IMR-90 (cell line): ENCODE data around the gene CRYBG2. TPM values are rescaled to one million over a fixed set of nuclear protein-coding genes. Genes with fewer than 3 reads are reported as not detected.
"Not testable (repeated sequence)": the region's sequence is repeated elsewhere in the genome, so short reads cannot be mapped to it uniquely, and the experiment has no call there.

ENCODE experiments used
- ATAC-seq: fragments of 200-7000 bp; cut with Tn5 transposase; 2 replicates; pipeline ENCODE4 v1.9.1; 2020; ENCODE audit warnings: low read depth, mild to moderate bottlenecking, moderate library complexity
- BruUV-seq: library from RNA; stranded (reverse); fragments of 400-500 nt; replicated peaks from 2 replicates; lab custom pipeline; 2021; lab: Mats Ljungman, UMichigan
- CTCF ChIA-PET: fragments of 300-600 bp; formaldehyde crosslinking; extraction: SDS; loops from one replicate; lab custom pipeline; 2021; ENCODE audit warnings: antibody characterized with exemption; lab: Yijun Ruan, JAX
- POLR2A ChIA-PET: fragments of 300-600 bp; sonication (Branson Sonifier 250); formaldehyde crosslinking; loops from one replicate; lab custom pipeline; 2022; ENCODE audit warnings: antibody characterized with exemption; ENCODE audit not compliant: unreplicated experiment; lab: Charles Lee
- DNase-seq: peaks from one replicate; pipeline ENCODE4 v3.0.0; 2013
- H2AFZ ChIP-seq: replicated peaks from 2 replicates; pipeline ENCODE3; 2013; ENCODE audit warnings: low read length, mild to moderate bottlenecking; ENCODE audit not compliant: poor library complexity
- H2AK5ac ChIP-seq: 2 replicates; pipeline ENCODE4 v1.6.1; 2013; ENCODE audit warnings: low read depth, low read length, inconsistent platforms
- H2AK9ac ChIP-seq: replicated peaks from 2 replicates; pipeline ENCODE3; 2013; ENCODE audit warnings: mild to moderate bottlenecking, low read depth, low read length, moderate library complexity; ENCODE audit not compliant: poor library complexity
- H2BK120ac ChIP-seq: 2 replicates; pipeline ENCODE4 v1.6.1; 2013; ENCODE audit warnings: low read depth, low read length, inconsistent platforms
- H2BK15ac ChIP-seq: 3 replicates; pipeline ENCODE4 v1.6.1; 2013; ENCODE audit warnings: low read depth, low read length, inconsistent platforms
- H2BK20ac ChIP-seq: 2 replicates; pipeline ENCODE4 v1.6.1; 2013; ENCODE audit warnings: low read depth, mild to moderate bottlenecking, inconsistent platforms, low read length, moderate library complexity
- H2BK5ac ChIP-seq: 2 replicates; pipeline ENCODE4 v1.6.1; 2013; ENCODE audit warnings: mild to moderate bottlenecking, low read depth, low read length, inconsistent platforms; ENCODE audit not compliant: poor library complexity, severe bottlenecking
- H3K14ac ChIP-seq: replicated peaks from 2 replicates; pipeline ENCODE4 v1.6.1; 2013; ENCODE audit warnings: low read depth, low read length, inconsistent platforms
- H3K18ac ChIP-seq: 2 replicates; pipeline ENCODE4 v1.6.1; 2013; ENCODE audit warnings: low read depth, low read length, control low read depth
- H3K23ac ChIP-seq: 2 replicates; pipeline ENCODE4 v1.6.1; 2013; ENCODE audit warnings: low read depth, low read length, inconsistent platforms
- H3K27ac ChIP-seq: 2 replicates; pipeline ENCODE4 v1.5.1; 2013; ENCODE audit warnings: mild to moderate bottlenecking, control low read depth, low read length; ENCODE audit not compliant: insufficient read depth
- H3K27me3 ChIP-seq: 2 replicates; pipeline ENCODE4 v1.6.1; 2013; ENCODE audit warnings: low read length; ENCODE audit not compliant: control insufficient read depth, insufficient read depth
- H3K36me3 ChIP-seq: 2 replicates; pipeline ENCODE4 v1.6.1; 2013; ENCODE audit warnings: low read length, mixed read lengths; ENCODE audit not compliant: control insufficient read depth, insufficient read depth
- H3K4ac ChIP-seq: 2 replicates; pipeline ENCODE4 v1.6.1; 2013; ENCODE audit warnings: low read depth, low read length, inconsistent platforms
- H3K4me1 ChIP-seq: 2 replicates; pipeline ENCODE4 v1.6.1; 2013; ENCODE audit warnings: low read length, mixed read lengths; ENCODE audit not compliant: control insufficient read depth, insufficient read depth
- H3K4me2 ChIP-seq: 2 replicates; pipeline ENCODE4 v1.6.1; 2013; ENCODE audit warnings: low read depth, mild to moderate bottlenecking, control low read depth, low read length, moderate library complexity
- H3K4me3 ChIP-seq: 2 replicates; pipeline ENCODE4 v1.5.1; 2013; ENCODE audit warnings: low read depth, mild to moderate bottlenecking, control low read depth, low read length, moderate library complexity; ENCODE audit not compliant: insufficient read depth
- H3K56ac ChIP-seq: 2 replicates; pipeline ENCODE4 v1.6.1; 2013; ENCODE audit warnings: low read length, inconsistent platforms; ENCODE audit not compliant: insufficient read depth; ENCODE audit errors: extremely low read depth
- H3K79me1 ChIP-seq, 2 experiments: 2 replicates each; pipeline ENCODE4 v1.6.1; 2013; ENCODE audit warnings: low read length in 2 of 2, inconsistent platforms in 1 of 2, low read depth in 1 of 2
- H3K9ac ChIP-seq: 2 replicates; pipeline ENCODE4 v1.6.1; 2013; ENCODE audit warnings: low read depth, low read length, control low read depth
- H3K9me1 ChIP-seq: 2 replicates; pipeline ENCODE4 v1.6.1; 2013; ENCODE audit warnings: low read length, inconsistent platforms; ENCODE audit not compliant: insufficient read depth
- H3K9me3 ChIP-seq: 2 replicates; pipeline ENCODE4 v1.6.1; 2013; ENCODE audit warnings: low read length; ENCODE audit not compliant: control insufficient read depth, insufficient read depth
- H4K20me1 ChIP-seq: 2 replicates; pipeline ENCODE4 v1.6.1; 2013; ENCODE audit warnings: low read length, inconsistent platforms; ENCODE audit not compliant: insufficient read depth
- H4K5ac ChIP-seq: 2 replicates; pipeline ENCODE4 v1.6.1; 2013; ENCODE audit warnings: mild to moderate bottlenecking, low read depth, low read length, control low read depth
- H4K8ac ChIP-seq, 2 experiments: 2 replicates each; pipeline ENCODE4 v1.6.1; 2013; ENCODE audit warnings: low read depth in 2 of 2, low read length in 2 of 2, control low read depth in 1 of 2, inconsistent platforms in 1 of 2
- H4K91ac ChIP-seq: 2 replicates; pipeline ENCODE4 v1.6.1; 2013; ENCODE audit warnings: low read depth, low read length, inconsistent platforms; ENCODE audit not compliant: insufficient read depth
- WGBS, 2 experiments: methylation state at CpG; one replicate each; pipeline versions ENCODE4 v1.1.5 to v1.1.7; 2013; ENCODE audit warnings: missing lambda C conversion rate in 2 of 2; ENCODE audit not compliant: insufficient read length in 1 of 2; ENCODE audit errors: extremely low coverage in 2 of 2; 5-methylcytosine and 5-hydroxymethylcytosine counted together
- dilution Hi-C: fragments of 300-500 bp; cut with HindIII; formaldehyde crosslinking; loops from one replicate; pipeline ENCODE4 v1.14.3; 2018; ENCODE audit warnings: low sequenced_read_pairs; ENCODE audit not compliant: unreplicated experiment
- in situ Hi-C: fragments of 300-500 bp; cut with MboI; formaldehyde crosslinking; loops from 3 replicates; pipeline ENCODE4 v1.14.3; 2019; ENCODE audit warnings: low sequenced_read_pairs, inconsistent platforms, mixed read lengths
- intact Hi-C: fragments of 100-400 bp; cut with micrococcal nuclease; formaldehyde crosslinking; loops from 2 replicates; pipeline ENCODE4 v1.10.0; 2022
- polyA plus RNA-seq, 3 experiments: library from polyadenylated mRNA; depleted of rRNA; stranded (reverse); fragments of >200 nt; gene quantifications; 2 replicates each; pipeline ENCODE4 v1.2.3, GENCODE V29; 2012; ENCODE audit warnings: low replicate concordance in 1 of 3
- total RNA-seq: library from RNA; depleted of rRNA; stranded (reverse); fragments of >200 nt; gene quantifications from 2 replicates; pipeline ENCODE4 v1.2.3, GENCODE V29; 2012

The CRYBG2 gene
- total and polyA plus RNA-seq, 2 of the 4 experiments (the other 2 are of a cell fraction) = not detected

DNA sequence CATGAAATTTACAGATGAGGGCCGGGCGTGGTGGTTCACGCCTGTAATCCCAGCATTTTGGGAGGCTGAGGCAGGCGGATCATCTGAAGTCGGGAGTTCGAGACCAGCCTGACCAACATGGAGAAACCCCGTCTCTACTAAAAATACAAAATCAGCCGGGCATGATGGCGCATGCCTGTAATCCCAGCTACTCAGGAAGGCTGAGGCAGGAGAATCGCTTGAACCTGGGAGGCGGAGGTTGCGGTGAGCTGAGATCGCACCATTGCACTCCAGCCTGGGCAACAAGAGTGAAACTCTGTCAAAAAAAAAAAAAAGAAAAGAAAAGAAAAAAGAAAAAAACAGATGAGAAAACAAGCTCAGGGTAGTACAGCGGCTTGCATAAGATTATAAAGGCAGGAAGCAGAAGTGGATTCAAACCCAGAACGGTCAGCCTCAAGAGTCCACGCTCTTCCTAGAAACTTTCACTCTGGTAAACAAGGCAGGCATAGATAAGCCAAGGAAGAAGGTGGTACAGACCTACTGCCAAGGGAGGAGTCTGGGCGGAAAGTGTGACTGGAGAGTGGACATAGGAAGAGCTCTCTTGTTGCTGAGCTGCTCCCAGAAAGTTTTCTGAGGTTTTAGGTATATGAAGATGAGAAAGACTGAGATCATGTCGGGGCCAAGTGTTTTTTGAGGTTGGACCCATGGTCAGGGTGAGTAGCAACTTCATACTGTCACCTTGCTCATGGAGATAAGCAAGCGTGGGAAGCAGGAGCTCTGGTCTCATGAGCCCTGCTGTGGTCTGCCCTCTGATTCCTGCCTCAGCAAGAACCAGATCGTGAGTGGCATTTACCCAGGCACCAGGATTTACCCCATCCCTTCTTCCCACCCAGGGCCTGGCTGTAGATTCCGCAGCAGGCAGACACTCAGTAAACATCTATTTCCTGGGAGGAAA lies 45.7 kb downstream of the CRYBG2 start:
- H3K14ac ChIP-seq, H2AK5ac ChIP-seq, H2BK120ac ChIP-seq, H3K9me3 ChIP-seq, H3K56ac ChIP-seq, H3K4me3 ChIP-seq, H4K5ac ChIP-seq, H4K91ac ChIP-seq, H3K4ac ChIP-seq, H2BK15ac ChIP-seq, H4K20me1 ChIP-seq, ATAC-seq, H3K36me3 ChIP-seq, in situ Hi-C loops, H3K18ac ChIP-seq, DNase-seq, BruUV-seq, H3K9ac ChIP-seq, H3K27me3 ChIP-seq, H3K4me1 ChIP-seq, H3K9me1 ChIP-seq, H3K23ac ChIP-seq, H2BK20ac ChIP-seq, H3K4me2 ChIP-seq, H4K8ac ChIP-seq, intact Hi-C loops, H2BK5ac ChIP-seq, dilution Hi-C loops, H3K27ac ChIP-seq: not testable (repeated sequence)
- POLR2A ChIA-PET = interaction anchor here (1.0 kb wide), 1 partner anchor 14 kb away, joined by 14 read pairs; no protein-coding TSS in a partner anchor
- peak overlapping the region; percentile 61 for H2AK9ac ChIP-seq
- WGBS, 2 experiments = 100% methylated on average over 4 of the region's 21 CpGs; no CpG with 5 or more reads in 1 of the 2 experiments
- H2AFZ ChIP-seq = peak overlapping the region; percentile 65
- CTCF ChIA-PET = interaction anchor here (1.9 kb wide), 1 partner anchor 33 kb away, joined by 4 read pairs; no protein-coding TSS in a partner anchor
- H3K79me1 ChIP-seq = peaks cover 9 to 20% of the 10 kb centered on the region in 2 experiments; a peak in 3 of 4 replicates
